Suprapubic skin (tissue), 3 donors: ENCODE data around the gene MNT.

ENCODE experiments used
- POLR2A ChIP-seq, 2 donors: fragments of 450-650 bp; IDR thresholded peaks; one replicate each; pipeline ENCODE4 v1.6.1; 2017; ENCODE audit warnings: antibody characterized with exemption in 2 of 2, mild to moderate bottlenecking in 2 of 2, moderate library complexity in 2 of 2
- TF ChIP-seq, protein P1 (sequence below), 2 donors: fragments of 200-600 bp in 1 of 2; fragments of 450-650 bp in 1 of 2; sonication (generic) in 1 of 2; IDR thresholded peaks; one replicate each; pipeline ENCODE4 v1.5.1; 2016 to 2019; ENCODE audit warnings: antibody characterized with exemption in 2 of 2, mild to moderate bottlenecking in 1 of 2, moderate library complexity in 1 of 2

DNA sequence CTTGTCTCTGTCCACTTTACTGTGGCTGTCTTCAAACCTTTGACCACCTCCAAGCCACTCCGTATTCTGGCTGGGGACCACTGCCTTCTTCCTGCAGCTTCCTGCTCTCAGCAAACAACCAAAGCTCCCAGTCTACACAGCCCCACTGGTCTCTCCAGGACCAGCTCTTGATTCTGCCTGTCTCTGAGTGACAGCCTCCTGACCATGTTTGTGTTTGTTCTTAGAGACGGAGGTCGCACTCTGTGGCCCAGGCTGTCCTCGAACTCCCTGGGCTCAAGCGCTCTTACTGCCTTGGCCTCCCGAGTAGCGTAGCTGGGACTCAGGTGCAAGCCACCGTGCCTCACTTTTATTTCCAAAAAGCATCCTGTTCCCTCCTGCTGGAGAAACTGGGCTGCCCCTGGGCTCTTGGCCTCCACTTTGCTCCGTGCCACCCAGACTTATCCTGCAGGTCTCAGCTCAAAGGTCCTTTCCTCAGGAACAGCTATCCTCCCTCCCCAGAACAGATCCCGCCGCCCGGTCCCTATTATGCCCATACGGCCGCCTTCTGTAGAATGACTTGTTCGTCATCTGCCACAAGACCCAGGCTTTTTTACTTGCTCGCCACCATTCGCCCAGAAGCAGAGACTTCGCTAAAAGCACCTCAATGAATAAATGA is 9.1 kb downstream of the MNT start:
- TF ChIP-seq, protein P1, sequence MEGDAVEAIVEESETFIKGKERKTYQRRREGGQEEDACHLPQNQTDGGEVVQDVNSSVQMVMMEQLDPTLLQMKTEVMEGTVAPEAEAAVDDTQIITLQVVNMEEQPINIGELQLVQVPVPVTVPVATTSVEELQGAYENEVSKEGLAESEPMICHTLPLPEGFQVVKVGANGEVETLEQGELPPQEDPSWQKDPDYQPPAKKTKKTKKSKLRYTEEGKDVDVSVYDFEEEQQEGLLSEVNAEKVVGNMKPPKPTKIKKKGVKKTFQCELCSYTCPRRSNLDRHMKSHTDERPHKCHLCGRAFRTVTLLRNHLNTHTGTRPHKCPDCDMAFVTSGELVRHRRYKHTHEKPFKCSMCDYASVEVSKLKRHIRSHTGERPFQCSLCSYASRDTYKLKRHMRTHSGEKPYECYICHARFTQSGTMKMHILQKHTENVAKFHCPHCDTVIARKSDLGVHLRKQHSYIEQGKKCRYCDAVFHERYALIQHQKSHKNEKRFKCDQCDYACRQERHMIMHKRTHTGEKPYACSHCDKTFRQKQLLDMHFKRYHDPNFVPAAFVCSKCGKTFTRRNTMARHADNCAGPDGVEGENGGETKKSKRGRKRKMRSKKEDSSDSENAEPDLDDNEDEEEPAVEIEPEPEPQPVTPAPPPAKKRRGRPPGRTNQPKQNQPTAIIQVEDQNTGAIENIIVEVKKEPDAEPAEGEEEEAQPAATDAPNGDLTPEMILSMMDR (IDR thresholded peaks at IDR 0.05), result no peak
- TF ChIP-seq POLR2A (IDR thresholded peaks at IDR 0.05), result no peak
